Measurements from ENCODE around the gene SNX20. TPM values are rescaled to one million over a fixed set of nuclear protein-coding genes. Genes with fewer than 3 reads are reported as not detected.

SNX20 gene
- total RNA-seq, 2 experiments from 2014 or later = 60.0 to 72.1 TPM

- Mint-ChIP-seq H3K27me3 (no peaks in the 10 kb centered on the region), H3K27ac (no peak overlapping the region), H3K36me3 (no peaks in the 10 kb centered on the region), H3K4me1 (peaks cover 13% of the 10 kb centered on the region), H3K9me3 (ENCODE audit: low read depth) (no peaks in the 10 kb centered on the region), H3K4me3 (no peak overlapping the region)
- ATAC-seq (no peak), DNase-seq (no peak)
- CTCF ChIA-PET = no interaction called here
These were observed 51.8 kb downstream of the SNX20 start for GRCh38 chr16:50629334-50629733.

DNA sequence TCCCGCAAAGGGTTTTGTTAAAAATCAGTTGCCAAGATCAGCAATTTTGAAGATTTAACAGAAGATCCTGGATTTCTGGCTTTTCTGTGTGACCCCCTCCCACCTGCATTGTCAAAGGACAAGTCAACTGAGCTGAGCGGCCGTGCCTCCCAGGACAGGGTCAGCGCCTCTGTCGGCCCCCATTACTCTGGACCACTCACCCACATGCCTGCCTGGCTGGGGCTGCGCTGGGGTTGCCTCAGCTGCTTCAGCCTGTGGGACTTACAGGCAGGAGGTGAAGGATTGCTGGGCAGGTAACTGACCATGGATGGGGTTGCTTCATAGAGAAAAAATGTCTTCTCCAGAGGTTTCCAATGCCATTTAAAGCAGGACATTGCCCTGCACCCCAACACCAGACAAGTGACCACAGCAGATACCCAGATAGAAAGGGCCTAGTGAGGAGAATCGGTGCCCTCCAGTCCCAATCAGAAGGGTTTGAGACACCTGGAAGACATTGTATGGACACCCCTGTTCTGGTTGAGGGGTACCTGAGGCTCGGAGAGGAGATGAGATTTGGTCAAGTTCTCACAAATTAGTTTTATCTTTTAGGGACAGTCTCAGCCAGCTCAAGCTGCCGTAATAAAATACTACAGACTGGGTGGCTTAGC lies 52.8 kb downstream of the SNX20 start:
- Mint-ChIP-seq H3K27ac (no peak overlapping the region), H3K9me3 (ENCODE audit: low read depth) (no peaks in the 10 kb centered on the region), H3K4me1 (peaks cover 13% of the 10 kb centered on the region), H3K27me3 (no peaks in the 10 kb centered on the region), H3K4me3 (no peak overlapping the region), H3K36me3 (no peaks in the 10 kb centered on the region)
- CTCF ChIA-PET = interaction anchor here (0.7 to 1.5 kb wide), 4 partner anchors 9 to 301 kb away, joined by 3 to 4 read pairs (median 3); no protein-coding TSS in a partner anchor
- ATAC-seq (no peak), DNase-seq (no peak)

DNA sequence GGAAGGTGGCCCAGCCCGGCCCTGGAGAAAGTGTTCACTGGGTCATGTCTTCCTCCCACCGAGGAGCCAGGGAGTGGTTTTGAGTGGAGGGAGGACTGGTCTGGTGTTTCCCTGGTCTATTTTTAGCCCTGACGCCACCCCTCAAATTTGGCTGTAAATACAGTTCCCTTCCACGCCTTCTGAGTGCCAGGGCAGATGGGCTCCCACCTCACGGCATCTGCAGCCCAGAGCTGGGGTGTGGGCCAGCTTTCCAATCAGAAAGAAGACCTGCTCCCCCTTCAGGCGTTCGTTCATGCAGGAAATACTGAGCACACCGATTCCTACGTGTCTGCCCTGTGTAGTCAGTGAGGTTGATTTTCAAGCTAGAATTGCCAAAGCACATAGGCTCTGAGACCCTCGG lies 53.7 kb downstream of the SNX20 start:
- H3K4me3 Mint-ChIP-seq = no peak overlapping the region
- ATAC-seq (peak; percentile 70), DNase-seq (peak; percentile 52)
- no peaks in the 10 kb centered on the region for H3K27me3 Mint-ChIP-seq
- peaks cover 13% of the 10 kb centered on the region for H3K4me1 Mint-ChIP-seq
- no peaks in the 10 kb centered on the region for H3K9me3 Mint-ChIP-seq (ENCODE audit: low read depth)
- H3K36me3 Mint-ChIP-seq = no peaks in the 10 kb centered on the region
- H3K27ac Mint-ChIP-seq = peak overlapping the region; percentile 33
- CTCF ChIA-PET = interaction anchor here (0.7 to 1.5 kb wide), 5 partner anchors 8 to 300 kb away, joined by 3 to 4 read pairs (median 3); no protein-coding TSS in a partner anchor

DNA sequence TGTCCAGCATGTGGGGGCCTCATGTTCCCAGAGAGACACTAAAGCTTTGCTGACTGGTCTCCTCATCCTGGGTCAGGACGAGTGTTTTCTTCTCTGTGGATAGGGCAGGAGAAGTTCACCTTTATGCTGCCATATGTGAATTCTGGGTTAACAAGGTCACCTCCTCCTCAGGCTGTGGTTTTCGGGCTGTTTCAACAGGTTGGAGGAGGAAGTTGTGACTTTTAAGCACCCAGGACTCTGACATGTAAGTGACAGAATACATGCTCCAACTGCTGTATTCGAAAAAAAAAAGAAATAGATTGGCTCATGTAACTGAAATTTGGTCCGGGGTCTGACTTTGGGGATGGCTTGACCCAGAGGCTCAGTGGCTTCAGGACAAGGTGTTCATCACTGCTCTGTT lies 54.2 kb downstream of the SNX20 start:
- H3K9me3 Mint-ChIP-seq (ENCODE audit: low read depth) = no peaks in the 10 kb centered on the region
- H3K36me3 Mint-ChIP-seq = no peaks in the 10 kb centered on the region
- no peak for DNase-seq
- peak overlapping the region; percentile 33 for H3K27ac Mint-ChIP-seq
- CTCF ChIA-PET = interaction anchor here (1.4 to 1.5 kb wide), 3 partner anchors 7 to 20 kb away, joined by 3 to 4 read pairs (median 3); no protein-coding TSS in a partner anchor
- no peak for ATAC-seq
- no peaks in the 10 kb centered on the region for H3K27me3 Mint-ChIP-seq
- H3K4me3 Mint-ChIP-seq = no peak overlapping the region
- H3K4me1 Mint-ChIP-seq = peaks cover 13% of the 10 kb centered on the region

DNA sequence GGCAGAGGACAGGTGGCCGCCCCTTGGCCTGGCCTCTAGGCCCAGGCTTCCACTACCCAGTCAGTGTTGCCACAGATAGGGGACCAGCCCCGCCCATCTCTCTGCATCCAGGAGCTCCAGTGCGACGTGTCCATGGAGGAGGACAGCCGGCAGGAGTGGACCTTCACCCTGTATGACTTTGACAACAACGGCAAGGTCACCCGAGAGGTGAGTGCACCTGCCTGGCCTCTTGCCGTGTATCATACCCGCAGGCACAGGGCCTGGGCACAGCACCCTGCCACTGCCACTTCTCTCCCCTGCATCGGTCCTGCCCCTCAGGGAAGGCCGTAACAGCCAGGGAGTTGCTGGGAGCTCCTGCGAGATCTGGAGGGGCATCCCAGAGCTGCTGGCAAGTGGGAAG lies 55.7 kb downstream of the SNX20 start:
- no peak overlapping the region for H3K4me3 Mint-ChIP-seq
- H3K9me3 Mint-ChIP-seq (ENCODE audit: low read depth) = no peaks in the 10 kb centered on the region
- no peaks in the 10 kb centered on the region for H3K36me3 Mint-ChIP-seq
- no peak overlapping the region for H3K27ac Mint-ChIP-seq
- DNase-seq (no peak), ATAC-seq (no peak)
- no peaks in the 10 kb centered on the region for H3K27me3 Mint-ChIP-seq
- CTCF ChIA-PET = interaction anchor here (1.0 kb wide), 1 partner anchor 181 kb away, joined by 3 read pairs; no protein-coding TSS in a partner anchor
- peaks cover 13% of the 10 kb centered on the region for H3K4me1 Mint-ChIP-seq

DNA sequence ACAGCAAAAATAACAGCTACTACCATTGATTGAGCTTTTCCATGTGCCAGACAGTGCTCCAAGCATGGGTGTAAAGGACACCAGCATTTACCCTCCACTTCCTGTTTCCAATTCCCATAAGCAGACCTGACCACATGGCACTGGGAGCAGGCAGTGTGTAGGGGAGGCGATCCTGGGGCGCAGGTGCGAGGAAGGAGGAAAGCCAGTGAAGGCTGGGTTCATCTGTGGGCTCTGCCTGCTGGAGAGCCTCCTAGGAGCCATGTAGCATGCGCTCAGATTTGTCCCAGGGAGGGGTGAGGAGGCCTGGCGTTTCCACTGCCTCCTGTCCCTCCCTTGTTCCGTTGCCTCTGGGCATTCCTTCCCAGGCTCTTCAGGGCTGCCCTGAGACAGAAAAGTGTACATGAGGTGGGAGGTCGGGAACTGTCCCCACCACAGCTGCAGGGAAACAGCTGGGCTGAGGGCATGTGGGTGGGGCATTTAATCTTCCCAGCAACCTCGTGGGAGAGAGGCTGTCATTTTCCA lies 56.6 kb downstream of the SNX20 start:
- Mint-ChIP-seq H3K36me3 (no peaks in the 10 kb centered on the region), H3K27me3 (no peaks in the 10 kb centered on the region), H3K4me1 (peaks cover 13% of the 10 kb centered on the region), H3K9me3 (ENCODE audit: low read depth) (no peaks in the 10 kb centered on the region), H3K27ac (no peak overlapping the region), H3K4me3 (no peak overlapping the region)
- no peak for ATAC-seq
- DNase-seq = no peak
- CTCF ChIA-PET = interaction anchor here (1.0 kb wide), 1 partner anchor 182 kb away, joined by 4 read pairs; no protein-coding TSS in a partner anchor

DNA sequence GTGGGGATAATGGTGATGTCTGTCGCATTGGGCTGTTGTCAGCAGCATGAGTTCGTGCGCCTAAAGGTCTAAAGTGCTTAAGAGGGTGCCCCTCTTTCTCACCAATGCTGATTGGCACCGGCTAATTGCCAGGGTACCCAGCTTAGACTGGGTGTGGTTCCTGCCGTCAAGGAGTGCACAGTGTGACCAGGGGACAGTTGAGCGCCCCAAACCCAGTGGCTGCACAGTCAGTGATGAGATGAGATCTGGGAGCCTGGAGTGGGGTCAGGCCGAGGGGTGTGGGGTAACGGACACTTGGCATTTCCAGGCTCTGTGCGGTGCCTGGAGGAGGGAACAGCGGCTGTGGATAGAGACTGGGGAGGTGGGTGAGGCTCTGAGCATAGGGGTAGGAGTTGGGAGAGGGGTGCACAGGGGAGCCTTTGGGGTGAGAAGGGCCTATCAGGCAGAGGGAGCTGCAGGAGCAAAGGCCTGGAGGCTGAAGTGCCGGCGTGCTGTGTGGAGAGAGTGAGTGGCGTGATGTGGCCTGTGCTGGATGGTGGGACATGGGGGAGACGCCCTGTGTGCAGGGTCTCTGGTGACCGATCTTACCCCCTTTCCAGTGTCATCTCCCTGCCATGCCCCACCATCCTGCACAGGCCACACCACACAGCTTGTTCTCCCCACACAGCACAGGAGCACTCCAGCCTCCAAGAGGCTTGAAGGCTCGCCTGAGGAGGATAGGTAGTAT lies 58.3 kb downstream of the SNX20 start:
- no peak overlapping the region for H3K4me3 Mint-ChIP-seq
- ATAC-seq = no peak
- H3K27ac Mint-ChIP-seq = no peak overlapping the region
- CTCF ChIA-PET = interaction anchor here (1.7 kb wide), 1 partner anchor 296 kb away, joined by 4 read pairs; no protein-coding TSS in a partner anchor
- H3K9me3 Mint-ChIP-seq (ENCODE audit: low read depth) = no peaks in the 10 kb centered on the region
- no peak for DNase-seq
- no peaks in the 10 kb centered on the region for H3K27me3 Mint-ChIP-seq
- H3K36me3 Mint-ChIP-seq = no peaks in the 10 kb centered on the region
- H3K4me1 Mint-ChIP-seq = peaks cover 13% of the 10 kb centered on the region

GRCh38 chr16:50622029-50622428 lies 59.1 kb downstream of the SNX20 start:
- Mint-ChIP-seq H3K36me3 (no peaks in the 10 kb centered on the region), H3K27me3 (no peaks in the 10 kb centered on the region), H3K4me3 (no peak overlapping the region), H3K4me1 (peaks cover 5% of the 10 kb centered on the region), H3K9me3 (ENCODE audit: low read depth) (no peaks in the 10 kb centered on the region), H3K27ac (no peak overlapping the region)
- ATAC-seq (no peak), DNase-seq (no peak)
- CTCF ChIA-PET = interaction anchor here (1.7 kb wide), 1 partner anchor 295 kb away, joined by 4 read pairs; no protein-coding TSS in a partner anchor

Other genes with a start within 250 kb of the SNX20 start
- gene NKD1, start 132.9 kb downstream of the SNX20 start, total RNA-seq = 1 to 10 TPM in 1 of 2 experiments, under 1 TPM in 1; 0.33 to 2.1 TPM
- gene NOD2, start 12.3 kb upstream of the SNX20 start, total RNA-seq = 10 to 100 TPM in 1 of 2 experiments, 1 to 10 TPM in 1; 6.5 to 10.7 TPM
- 100 to 1,000 TPM; 135 to 195 TPM for gene CYLD, start 60.8 kb upstream of the SNX20 start, total RNA-seq